ENCODE data around the gene BUB1B.

Gene BUB1B

DNA sequence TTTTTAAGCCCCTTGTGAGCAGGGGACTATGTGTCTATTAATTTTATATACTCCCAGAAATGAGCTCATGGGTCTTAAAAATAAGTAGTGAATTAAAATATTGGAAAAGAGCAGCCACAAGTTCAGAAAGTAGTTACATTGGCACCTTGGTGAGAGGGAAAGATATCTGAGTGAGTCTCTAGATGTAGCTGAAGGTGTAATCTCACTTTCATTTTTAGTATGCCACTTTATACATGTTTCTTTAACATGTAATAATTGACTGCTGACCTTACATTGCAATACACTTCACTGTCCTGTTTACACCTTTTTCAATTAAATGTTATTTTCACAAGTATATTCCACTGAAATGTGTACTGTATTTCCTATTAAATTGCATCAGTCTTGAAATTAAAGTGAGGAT is 65.9 kb downstream of the BUB1B start:
- in situ Hi-C loops (cut with HindIII; ENCODE audit: low pct_ligation_motif_present, low sequenced_read_pairs), result loop anchor here (5.0 kb wide), 1 partner anchor 46 kb away; no protein-coding TSS in a partner anchor
- TF ChIP-seq, protein P1, sequence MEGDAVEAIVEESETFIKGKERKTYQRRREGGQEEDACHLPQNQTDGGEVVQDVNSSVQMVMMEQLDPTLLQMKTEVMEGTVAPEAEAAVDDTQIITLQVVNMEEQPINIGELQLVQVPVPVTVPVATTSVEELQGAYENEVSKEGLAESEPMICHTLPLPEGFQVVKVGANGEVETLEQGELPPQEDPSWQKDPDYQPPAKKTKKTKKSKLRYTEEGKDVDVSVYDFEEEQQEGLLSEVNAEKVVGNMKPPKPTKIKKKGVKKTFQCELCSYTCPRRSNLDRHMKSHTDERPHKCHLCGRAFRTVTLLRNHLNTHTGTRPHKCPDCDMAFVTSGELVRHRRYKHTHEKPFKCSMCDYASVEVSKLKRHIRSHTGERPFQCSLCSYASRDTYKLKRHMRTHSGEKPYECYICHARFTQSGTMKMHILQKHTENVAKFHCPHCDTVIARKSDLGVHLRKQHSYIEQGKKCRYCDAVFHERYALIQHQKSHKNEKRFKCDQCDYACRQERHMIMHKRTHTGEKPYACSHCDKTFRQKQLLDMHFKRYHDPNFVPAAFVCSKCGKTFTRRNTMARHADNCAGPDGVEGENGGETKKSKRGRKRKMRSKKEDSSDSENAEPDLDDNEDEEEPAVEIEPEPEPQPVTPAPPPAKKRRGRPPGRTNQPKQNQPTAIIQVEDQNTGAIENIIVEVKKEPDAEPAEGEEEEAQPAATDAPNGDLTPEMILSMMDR (IDR thresholded peaks at IDR 0.05; ENCODE audit: low read depth, low read length, missing control alignments), result no peak
- Histone ChIP-seq H3K27ac (no peak overlapping the region), H3K27me3 (replicated peaks) (no peaks in the 10 kb centered on the region), H3K36me3 (replicated peaks) (no peaks in the 10 kb centered on the region), H3K4me3 (ENCODE audit: low read depth, low read length) (no peak overlapping the region)
- no peak for DNase-seq

DNA sequence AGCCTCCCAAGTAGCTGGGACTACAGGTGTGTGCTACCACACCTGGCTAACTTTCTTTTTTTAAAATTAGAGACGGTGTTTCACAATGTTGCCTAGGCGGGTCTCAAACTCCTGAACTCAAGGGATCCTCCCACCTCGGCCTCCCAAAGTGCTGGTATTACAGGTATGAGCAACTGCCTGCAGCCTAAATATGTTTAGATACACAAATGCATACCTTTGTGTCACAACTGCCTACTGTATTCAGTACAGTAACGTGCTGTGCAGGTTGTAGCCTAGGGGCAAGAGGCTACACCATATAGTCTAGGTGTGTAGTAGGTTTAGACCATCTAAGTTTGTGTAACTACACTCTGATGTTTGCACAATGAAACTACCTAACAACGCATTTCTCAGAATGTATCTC is 68.4 kb downstream of the BUB1B start:
- TF ChIP-seq, protein P1 (IDR thresholded peaks at IDR 0.05; ENCODE audit: low read depth, low read length, missing control alignments), result no peak
- Histone ChIP-seq H3K27ac (no peak overlapping the region), H3K27me3 (replicated peaks) (no peaks in the 10 kb centered on the region), H3K36me3 (replicated peaks) (no peaks in the 10 kb centered on the region), H3K4me3 (ENCODE audit: low read depth, low read length) (no peak overlapping the region)
- DNase-seq, result no peak
- in situ Hi-C loops (cut with HindIII; ENCODE audit: low pct_ligation_motif_present, low sequenced_read_pairs), result loop anchor here (5.0 kb wide), 1 partner anchor 43 kb away; no protein-coding TSS in a partner anchor

DNA sequence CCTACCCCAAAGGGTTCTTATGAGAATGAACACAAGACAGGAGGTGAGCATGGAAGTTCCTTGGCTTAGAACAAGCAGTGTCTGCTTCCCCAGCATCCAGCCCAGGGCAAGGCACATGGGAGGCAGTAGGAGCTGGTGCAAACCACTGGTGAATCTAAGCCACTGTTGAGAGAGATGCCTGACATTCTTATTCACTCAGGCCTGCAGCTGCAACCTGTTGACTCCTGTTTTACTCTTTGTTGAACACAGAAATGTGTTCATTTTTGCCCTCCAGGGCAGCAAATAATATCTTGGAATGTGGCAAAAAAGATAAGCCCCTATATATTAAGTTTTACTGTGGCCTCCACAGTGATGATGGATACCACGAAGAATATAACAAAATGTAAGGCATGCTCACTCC is 69.1 kb downstream of the BUB1B start:
- Histone ChIP-seq H3K4me3 (ENCODE audit: low read depth, low read length) (no peak overlapping the region), H3K36me3 (replicated peaks) (no peaks in the 10 kb centered on the region), H3K27me3 (replicated peaks) (no peaks in the 10 kb centered on the region), H3K27ac (no peak overlapping the region)
- DNase-seq, result no peak
- in situ Hi-C loops (cut with HindIII; ENCODE audit: low pct_ligation_motif_present, low sequenced_read_pairs), result loop anchor here (5.0 kb wide), 1 partner anchor 42 kb away; no protein-coding TSS in a partner anchor
- TF ChIP-seq, protein P1 (IDR thresholded peaks at IDR 0.05; ENCODE audit: low read depth, low read length, missing control alignments), result no peak

DNA sequence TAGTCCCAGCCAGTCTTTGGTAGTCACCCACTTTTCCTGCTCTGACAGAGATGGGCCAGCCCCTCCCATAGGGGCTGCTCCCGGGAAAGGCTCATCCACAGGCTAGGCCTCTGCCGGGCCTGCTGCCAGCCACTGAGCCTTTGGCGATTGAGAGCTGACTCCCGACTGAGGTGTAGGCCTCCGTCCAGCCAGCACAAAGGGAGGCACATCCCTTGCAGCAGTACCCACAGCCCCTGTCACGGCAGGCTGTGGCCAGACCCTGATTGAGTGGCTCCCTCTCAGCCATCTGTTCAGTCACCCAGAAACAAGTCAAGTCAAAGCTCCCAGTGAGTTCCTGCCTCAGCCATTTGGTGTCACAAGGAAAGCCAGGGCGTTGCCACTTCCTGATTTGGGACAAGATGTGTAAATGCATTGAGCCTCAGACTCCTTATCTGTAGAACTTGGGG is 71.8 kb downstream of the BUB1B start:
- TF ChIP-seq, protein P1 (IDR thresholded peaks at IDR 0.05; ENCODE audit: low read depth, low read length, missing control alignments), result no peak
- no peak overlapping the region for H3K27ac ChIP-seq

DNA sequence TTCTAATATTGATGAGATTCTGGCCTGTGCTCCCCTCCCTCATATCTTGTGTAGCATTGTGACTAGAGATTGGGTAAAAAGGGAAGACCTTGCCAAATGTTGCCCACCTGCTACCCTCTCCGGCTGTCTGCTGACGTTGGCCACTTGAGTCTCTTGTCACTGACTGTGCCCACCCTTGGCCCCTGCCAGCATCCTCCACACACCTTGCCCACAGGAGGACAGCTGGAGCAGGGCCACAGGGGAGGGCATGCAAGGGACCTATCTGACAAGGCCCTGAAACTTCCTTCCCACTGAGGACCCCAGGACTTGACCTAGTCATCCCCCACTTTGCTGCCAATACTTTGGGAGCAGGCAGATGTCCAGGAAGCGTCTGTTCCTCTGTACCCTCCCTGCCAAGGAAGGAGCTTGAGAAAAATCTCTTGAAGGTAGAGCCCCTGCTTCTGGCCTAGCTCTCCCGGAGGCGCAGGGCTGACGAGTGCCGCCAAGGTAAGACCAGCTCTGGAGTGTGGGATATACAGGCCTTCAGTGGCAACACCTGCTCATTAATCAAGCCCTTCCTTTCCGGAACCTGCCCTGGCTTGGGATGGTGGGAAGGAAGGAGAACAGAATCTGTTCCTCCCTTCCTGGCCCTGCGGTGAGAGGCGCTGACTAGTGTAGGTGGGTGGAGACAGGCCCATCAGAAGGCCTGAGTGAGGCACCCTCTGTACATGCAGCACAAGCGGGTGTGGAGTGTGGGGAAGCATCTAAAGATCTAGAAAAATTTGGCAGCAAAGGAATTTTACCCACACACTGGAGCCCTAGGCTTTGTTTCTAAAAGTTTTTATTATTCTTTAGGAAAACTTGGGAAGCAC is 73.1 kb downstream of the BUB1B start:
- H3K36me3 ChIP-seq (replicated peaks), result no peaks in the 10 kb centered on the region
- in situ Hi-C loops (cut with HindIII; ENCODE audit: low pct_ligation_motif_present, low sequenced_read_pairs), result no loop called here
- DNase-seq, result no peak
- H3K27me3 ChIP-seq (replicated peaks), result no peaks in the 10 kb centered on the region
- no peak overlapping the region for H3K27ac ChIP-seq
- TF ChIP-seq, protein P1 (IDR thresholded peaks at IDR 0.05; ENCODE audit: low read depth, low read length, missing control alignments), result no peak
- no peak overlapping the region for H3K4me3 ChIP-seq (ENCODE audit: low read depth, low read length)

More for the DNA sequence above, 71.8 kb downstream of the BUB1B start:
- Histone ChIP-seq H3K36me3 (replicated peaks) (no peaks in the 10 kb centered on the region), H3K4me3 (ENCODE audit: low read depth, low read length) (no peak overlapping the region), H3K27me3 (replicated peaks) (no peaks in the 10 kb centered on the region)
- in situ Hi-C loops (cut with HindIII; ENCODE audit: low pct_ligation_motif_present, low sequenced_read_pairs), result no loop called here
- DNase-seq, result no peak
